ENCODE measurements around the gene IFNGR2.
"Not testable (repeated sequence)": the region's sequence is repeated elsewhere in the genome, so short reads cannot be mapped to it uniquely, and the experiment has no call there.

Gene IFNGR2

DNA sequence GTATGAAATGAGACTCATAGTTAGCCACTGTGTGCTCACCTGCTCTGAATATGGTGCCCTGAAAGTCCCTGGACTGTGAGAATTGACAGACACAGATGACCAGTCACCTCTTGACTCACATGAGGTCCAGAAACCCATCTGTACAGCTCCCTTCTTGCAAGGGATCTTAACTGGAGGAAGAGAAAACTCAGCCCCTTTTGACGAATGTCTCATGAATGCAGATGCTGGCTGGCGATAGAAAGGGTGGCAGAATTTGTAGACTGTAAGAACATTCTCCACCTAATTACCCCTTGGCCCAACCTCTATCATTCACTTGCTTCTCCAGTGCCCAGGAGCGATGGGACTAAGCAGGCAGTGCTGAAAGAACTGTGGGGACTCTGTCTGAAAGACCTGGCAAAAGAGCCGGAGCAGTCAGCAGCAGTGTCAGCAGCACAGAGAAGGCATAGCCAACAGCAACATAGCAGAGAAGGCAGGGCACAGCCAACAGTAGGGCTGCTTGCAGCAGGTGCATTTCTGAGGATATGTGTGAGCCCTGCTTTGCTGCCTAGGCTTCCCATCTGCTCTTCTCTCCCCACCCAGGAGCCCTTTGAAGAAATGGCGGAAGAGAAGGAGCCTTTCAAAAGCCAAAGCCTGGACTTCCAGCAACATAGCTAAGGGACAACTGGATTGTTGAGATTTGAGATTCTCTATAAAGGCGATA is 25.8 kb upstream of the IFNGR2 start:
- no peak for DNase-seq

DNA sequence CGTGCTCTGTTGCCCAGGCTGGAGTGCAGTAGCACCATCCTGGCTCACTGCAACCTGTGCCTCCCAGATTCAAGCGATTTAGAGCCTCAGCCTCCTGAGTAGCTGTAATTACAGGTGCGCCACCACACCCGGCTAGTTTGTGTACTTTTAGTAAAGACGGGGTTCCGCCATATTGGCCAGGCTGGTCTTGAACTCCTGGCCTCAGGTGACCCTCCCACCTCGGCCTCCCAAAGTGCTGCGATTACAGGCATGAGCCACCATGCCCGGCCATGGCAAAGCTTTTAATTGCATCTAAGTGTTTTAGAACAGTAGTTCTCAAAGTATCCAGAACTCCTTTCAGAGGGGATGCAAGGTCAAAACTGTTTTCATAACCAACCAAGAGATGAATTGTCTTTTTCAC is 25.1 kb upstream of the IFNGR2 start:
- DNase-seq, result no peak

DNA sequence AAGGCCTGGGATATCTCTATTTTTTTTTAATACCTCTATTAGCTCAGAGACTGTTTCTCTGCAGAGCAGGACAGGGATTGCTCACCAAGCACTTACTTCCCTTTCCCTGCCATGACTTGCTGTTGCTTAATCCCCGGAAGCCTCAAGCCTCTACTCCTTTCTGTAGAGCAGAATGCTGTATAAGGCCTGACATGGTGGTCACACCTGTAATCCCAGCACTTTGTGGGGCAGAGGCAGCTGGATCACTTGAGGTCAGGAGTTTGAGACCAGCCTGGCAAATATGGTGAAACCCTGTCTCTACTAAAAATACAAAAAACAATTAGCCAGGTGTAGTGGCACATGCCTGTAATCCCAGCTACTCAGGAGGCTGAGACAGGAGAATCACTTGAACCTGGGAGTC is 23.3 kb upstream of the IFNGR2 start:
- DNase-seq, result not testable (repeated sequence)

DNA sequence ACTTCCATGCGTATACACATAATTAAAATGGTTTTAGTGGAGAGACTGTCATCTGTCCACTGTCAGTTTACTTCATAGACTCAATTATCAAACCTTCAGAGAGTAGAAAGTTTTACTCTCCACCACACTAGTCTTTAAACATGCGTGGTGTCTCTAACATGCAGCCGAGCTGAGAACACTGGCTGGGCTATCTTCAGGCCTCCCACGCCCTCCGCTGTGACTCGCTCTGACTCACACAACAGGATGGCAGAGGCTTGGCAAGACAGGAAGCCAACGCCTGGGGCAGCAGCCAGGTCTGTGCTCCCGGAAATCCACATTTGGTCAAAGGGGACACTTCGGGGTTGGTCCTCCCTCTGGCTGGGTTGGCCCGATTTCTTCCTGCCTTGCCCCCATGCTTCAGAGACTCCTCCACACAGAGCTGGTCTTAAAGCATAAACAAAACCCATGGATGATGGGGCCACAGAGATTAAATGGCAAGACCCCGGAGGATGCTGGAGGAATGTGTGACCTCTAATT is 22.7 kb upstream of the IFNGR2 start:
- no peak for DNase-seq

DNA sequence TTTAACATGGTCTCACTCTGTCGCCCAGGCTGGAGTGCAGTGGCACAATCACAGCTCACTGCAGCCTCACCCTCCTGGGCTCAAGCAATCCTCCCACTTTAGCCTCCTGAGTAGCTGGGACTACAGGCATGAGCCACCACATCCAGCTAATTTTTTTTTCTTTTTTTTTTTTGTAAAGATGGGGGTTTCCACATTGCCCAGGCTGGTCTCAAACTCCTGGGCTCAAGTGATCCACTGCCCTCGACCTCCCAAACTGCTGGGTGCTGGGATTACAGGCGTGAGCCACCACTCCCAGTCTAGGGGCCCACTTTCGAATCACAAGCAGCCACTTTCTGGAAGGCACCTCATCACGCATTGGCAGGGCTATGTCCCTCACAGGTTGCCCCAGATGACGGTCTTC is 21.8 kb upstream of the IFNGR2 start:
- not testable (repeated sequence) for DNase-seq

DNA sequence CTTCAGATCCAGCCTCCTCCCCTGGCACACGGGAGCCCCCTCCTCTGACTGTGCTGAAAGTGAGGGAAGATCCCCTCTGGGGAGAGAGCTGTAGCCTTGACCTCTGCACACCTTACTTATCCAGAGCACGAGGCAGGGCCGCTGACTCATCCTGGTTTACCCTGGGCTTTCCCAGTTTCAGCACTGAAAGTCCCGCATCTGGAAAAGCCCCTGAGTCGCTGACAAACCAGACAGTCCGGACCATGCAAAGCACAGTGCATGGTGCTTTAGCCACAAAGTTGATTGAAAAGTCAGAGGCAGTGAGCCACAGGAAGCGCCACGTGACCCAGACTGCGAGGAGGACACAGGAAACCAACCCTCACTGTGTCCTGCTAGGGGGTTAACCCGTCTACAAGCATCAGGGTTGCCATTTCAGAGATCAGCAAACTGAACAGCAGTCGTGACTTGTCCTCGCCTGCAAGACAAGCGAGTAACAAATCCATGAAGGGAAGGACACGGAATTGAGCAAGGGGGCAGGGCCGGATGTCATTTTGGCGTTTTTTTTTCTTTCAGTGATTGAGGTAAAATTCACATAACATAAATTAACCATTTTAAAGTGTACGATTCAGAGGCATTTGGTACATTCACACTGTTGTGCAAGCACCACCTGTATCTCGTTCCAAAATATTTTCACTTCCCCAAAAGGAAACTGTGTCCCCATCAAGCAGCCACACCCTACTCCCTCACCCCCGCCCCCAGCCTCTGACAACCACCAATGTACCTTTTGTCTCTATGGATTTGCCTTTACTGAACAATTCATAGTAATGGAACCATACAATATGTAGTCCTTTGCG is 19.9 kb upstream of the IFNGR2 start:
- DNase-seq, result no peak

DNA sequence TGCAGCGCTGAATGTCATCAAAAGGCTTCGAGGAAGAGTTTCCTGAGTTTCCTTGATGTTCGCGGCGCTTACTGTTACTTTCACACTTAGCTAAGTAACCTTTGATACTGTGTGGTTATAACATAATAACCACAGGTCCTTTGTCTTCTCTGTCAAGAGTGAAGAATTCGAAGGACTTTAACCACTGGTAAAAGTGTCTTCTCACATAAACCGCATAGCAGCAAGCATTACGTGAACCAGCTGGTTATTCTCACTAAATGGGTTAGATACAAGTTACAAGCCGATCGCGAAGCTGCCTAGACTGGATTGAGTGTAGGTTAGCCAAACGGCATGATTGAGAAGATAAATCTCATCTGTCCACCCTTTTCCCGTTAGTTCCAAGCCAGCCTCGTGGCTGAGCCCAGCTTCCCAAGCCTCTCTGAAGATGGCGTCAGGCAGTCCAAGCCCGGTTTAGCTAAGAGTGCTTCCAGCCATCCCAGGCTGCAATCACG is 18.3 kb upstream of the IFNGR2 start:
- DNase-seq, result no peak

DNA sequence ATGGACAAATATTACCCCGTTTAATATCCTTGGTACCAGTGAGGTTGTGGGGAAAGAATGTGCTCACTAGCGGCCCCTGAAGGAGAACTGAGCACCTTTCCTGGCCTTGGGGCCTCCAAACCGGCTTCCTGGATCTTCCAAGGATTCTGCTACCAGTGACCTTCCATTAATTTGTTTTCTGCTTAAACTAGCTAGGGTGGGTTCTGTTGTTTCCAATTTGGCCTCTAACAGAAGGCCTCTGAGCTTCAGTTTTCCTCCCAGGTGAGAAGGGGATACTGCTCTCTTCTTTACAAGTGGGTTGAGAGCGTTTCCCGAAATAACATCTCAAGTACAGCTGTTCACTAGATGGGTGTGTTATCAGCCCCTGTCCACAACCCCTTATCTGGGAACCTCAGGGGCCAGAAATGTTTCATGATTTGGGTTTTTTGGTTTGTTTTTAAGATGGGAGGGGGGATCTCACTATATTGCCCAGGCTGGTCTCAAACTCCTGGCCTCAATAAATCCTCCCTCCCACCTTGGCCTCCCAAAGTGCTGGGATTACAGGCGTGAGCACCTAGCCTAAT is 16.9 kb upstream of the IFNGR2 start:
- no peak for DNase-seq

DNA sequence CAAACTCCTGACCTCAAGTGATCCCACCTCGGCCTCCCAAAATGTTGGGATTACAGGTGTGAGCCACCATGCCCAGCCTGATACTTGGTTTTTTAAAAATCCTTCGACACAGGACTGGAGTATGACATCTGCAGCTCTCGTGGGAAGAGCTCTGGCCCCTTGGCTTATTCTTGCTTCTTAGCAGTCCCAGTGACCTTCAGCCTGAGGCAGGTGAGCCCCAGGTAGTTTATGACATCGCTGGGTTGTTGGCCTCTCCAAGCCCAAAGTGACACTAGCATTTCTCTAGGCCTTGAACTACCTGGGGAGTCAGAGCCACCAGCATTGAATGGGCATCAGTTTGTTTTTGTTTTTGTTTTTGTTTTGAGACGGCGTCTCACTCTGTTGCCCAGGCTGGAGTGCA is 15.9 kb upstream of the IFNGR2 start:
- DNase-seq, result no peak

DNA sequence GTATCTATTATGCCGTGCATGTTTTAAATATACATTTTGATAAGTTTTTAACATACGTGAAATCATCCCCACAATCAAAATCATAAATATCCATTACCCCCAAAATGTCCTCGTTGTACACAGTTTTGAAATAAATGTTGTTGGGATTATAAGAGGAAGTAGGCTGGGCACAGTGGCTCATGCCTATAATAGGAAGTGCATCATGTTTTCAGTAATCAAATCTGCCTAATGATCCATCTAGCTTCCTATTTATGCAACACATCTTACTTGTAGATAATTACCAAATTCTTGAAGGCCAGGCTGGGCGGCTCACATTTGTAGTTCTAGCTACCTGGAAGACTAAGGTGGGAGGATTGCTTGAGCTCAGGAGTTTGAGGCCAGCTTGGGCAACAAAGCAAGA is 15.0 kb upstream of the IFNGR2 start:
- DNase-seq, result no peak

DNA sequence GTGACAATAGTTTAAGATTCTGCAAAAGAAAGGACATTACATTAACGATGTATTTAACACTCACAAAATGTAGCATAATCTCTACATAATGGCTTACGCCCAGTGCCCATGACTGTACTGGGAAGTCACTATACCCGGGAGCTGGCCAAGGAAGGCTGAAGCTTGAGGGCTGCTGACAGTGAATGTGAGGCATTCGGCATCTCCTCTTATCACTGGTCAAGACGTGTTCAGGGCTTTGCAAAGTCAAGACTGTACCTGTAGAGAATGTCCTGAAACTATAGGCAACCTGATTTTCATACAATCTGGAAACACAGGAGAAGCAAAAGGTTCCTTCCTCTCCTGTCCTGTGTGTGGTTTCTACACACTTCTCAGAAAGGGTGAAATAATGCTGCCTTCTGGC is 12.7 kb upstream of the IFNGR2 start:
- DNase-seq, result no peak

DNA sequence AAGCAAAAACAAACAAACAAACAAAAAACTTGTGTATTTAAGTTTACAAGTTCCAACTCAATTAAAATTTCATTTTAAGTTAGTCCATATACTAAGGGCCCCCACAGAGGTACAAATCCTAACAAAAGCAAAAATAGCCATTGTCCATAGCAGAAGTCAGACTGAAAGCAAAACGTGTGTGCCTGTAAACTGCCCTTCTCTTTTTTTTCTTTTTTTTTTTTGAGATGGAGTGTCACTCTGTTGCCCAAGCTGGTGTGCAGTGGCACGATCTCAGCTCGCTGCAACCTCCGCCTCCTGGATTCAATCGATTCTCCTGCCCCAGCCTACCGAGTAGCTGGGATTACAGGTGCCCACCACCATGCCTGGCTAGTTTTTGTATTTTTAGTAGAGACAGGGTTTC is 11.6 kb upstream of the IFNGR2 start:
- DNase-seq, result no peak

DNA sequence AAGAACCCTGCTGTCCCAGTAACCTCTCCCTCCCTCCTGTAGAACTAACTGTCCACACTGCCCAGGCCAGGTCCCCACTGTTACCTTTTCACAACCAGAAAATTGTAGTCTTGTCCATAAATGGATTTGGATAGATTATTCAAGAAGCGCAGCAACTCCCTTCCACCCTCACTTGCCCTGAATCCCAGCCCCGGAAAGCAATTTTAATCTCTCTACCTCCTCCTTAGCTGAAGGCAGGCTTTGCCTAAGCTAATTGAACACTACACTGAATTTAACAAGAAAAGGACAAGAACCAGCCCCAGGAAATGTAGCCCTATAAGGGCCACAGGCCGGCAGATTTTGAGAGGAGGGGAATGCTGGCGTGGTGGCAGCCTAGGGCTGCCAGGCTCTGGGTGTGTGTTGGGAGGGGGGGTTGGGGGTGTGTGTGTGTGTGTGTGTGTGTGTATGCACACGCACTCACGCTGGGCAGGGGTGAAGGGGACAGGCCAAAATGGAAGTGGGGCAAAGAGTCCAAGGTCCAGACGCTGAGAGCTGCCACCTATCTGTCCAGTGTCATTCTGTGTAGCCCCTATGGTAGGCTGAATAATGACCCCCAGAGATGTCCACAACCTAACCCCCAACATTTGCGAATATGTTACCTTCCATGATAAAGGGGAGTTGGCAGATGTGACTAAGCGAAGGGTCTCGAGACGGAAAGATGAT is 10.8 kb upstream of the IFNGR2 start:
- no peak for DNase-seq

DNA sequence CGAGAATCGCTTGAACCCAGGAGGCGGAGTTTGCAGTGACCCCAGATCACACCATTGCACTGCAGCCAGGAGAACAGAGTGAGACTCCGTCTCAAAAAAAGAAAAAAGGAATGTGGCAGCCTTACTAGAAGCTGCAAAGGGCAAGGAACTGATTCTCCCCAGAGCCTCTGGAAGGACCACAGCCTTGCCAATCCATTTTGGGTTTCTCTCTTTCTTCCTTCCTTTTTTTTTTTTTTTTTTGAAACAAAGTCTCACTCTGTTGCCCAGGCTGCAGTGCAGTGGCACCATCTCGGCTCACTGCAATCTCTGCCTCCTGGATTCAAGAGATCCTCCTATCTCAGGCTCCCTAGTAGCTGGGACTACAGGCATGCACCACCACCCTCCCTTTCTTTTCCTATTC is 9.9 kb upstream of the IFNGR2 start:
- no peak for DNase-seq

DNA sequence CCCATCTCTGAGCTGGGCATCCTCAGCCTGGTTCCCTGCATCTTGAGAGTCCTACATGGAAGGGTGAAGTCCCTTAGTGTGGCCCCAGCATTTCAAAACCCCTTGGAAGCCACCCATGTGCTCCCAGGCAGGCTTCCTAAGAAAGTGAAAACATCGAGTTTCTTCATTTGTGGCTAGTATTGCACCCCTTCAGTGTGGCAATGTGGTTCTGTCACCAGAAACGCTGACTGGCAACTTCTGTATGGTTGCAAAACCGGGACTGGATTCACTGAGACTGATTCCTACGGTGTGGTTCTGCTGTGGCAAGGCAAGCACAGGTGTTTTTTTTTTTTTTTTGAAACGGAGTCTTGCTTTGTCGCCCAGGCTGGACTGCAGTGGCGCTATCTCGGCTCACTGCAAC is 9.0 kb upstream of the IFNGR2 start:
- no peak for DNase-seq

DNA sequence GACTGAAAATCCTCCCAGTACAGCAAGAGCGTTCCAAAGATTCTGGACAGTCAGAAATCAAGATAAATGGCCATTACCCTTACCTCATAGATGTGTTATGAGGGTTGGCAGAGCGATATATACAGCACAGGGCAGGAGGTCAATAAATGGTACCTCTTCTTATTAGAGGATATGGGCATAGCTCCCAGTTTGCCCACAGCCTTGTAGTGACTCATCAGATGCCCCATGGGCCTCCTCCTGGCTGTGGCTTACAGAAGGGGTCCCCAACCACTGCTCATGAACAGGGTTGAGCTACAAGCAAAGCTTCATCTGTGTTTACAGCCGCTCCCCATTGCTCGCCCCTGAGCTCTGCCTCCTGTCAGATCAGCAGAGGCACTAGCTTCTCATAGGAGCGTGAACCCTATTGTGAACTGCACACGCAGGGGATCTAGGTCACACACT is 7.3 kb upstream of the IFNGR2 start:
- no peak for DNase-seq

DNA sequence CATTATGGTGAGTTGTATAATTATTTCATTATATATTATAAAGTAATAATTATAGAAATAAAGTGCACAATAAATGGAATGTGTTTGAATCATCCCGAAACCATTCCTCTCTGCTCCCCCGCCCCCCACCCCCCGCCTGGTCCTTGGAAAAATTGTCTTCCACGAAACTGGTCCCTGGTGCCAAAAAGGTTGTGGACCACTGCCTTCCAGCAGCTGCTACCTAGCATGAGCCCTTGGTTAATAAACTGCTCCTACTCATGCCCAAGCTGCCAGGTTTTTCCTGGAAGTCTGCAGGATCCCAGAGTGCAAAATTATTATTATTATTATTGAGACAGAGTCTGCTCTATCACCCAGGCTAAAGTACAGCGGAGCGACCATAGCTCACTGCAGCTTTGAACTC is 6.8 kb upstream of the IFNGR2 start:
- DNase-seq, result no peak

DNA sequence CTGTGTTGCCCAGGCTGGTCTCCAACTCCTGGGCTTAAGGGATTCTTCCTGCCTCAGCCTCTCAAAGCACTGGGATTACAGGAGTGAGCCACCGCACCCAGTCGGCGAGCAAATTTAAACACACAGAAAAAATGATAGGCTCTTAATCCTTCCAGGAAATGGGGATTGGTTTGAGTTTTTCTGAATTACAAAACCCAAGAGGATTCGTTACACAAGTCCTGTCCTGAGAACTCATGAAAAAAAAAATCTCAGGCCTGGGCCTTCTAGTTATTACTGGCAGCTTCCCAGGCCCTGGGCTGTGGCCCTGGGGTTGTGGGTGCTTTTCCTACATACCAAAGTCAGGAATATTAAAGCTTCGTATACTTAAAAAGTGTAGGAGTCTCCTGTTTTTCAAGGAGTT is 6.3 kb upstream of the IFNGR2 start:
- DNase-seq, result no peak

DNA sequence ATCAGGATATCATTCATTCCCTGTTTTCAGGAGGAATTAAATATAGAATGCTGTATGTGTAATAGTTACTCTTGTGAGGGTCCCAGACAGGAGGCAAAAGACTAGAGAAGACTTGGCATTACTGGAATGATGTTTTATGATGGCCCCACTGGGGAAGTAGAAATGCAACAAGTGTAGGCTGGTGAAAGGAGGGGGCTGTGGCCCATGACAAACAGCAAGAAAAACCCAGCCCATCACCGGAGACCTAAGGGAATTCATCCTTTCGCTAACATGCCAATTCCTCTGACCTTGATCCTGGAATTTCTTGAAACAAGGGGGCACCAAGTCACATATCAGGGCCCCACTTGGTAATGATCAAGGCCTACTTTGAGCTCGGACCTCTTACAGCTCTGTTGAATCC is 5.5 kb upstream of the IFNGR2 start:
- DNase-seq, result no peak

DNA sequence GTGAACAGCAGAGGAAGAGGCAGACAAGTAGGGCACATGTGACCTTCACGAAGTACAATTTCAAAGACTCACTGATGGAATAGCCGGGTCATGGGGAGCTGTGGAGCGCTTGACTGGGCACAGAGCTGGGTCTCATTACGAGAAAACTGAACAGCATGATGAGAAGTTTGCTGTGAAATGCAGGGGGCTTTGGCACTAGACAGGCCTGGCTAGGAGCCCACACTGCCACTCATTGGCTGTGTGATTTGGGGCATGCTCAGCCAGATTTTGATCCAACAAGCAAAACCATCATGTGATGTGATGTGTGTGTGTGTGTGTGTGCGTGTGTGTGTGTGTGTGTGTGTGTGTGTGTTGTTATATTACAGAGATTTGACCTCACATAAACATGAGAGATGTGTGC is 4.9 kb upstream of the IFNGR2 start:
- no peak for DNase-seq

DNA sequence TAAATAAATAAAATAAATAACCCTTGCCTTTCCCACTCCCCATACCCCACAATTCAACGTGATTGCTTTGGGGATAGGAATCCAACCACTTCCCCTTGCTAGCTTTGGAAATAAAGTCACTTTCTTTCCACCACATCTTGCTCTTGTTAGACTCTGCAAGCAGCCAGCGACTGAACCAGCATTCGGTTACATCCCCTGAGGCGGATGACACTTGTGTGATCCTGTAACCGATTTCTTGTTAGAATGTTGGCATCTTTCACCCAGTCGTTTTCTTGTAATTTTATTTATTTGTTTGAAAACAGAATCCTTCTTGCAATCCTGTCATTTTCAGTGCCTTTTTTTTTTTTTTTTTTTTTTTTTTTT is 1.6 kb upstream of the IFNGR2 start:
- DNase-seq, result no peak

DNA sequence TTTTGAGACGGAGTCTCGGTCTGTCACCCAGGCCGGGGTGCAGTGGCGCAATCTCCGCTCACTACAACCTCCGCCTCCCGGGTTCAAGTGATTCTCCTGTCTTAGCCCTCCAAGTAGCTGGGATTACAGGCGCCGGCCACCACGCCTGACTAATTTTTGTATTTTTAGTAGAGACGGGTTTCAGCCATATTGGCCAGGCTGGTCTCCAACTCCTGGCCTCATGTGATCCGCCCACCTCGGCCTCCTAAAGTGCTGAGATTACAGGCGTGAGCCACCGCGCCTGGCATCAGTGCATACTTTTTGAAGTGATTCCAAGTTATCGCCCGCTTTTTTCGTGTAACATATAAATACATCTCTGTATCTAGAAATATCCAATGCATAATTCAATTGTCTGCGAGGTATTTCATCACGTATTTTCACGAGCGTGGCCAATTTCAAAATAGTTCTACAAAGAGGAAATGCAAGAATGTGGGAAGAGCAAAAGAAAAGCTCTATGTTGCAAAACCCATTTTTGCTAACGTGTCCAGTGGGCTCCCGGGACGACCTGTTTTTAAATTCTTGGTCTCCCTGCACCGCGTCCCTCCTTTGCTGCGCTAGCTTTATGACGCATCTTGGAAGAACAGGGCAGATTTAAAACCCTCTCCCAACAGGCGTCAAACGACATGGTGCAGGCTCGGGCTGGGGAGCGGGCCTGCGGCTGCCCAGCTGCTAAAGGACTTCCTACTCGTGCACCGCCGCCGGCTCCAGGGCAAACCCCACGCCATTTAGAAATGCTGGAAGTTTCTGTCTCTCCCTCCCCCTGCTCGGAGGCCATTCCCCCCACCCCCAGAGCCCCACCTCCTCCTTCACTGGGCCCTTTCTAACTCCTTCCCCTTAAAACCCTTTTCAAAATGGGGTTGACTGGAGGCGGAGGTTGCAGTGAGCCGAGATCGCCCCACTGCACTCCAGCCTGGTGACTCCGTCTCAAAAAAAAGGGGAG is 923 bp upstream of the IFNGR2 start:
- no peak for DNase-seq
